GM19467 (cell line): ENCODE measurements around the gene ABCA12.

Experiments used
- ATAC-seq: cut with Tn5 transposase; IDR thresholded peaks from one replicate; pipeline ENCODE4 v1.9.1; 2021; ENCODE audit warnings: mild to moderate bottlenecking, moderate library complexity; ENCODE audit not compliant: unreplicated experiment

ABCA12 gene

GRCh38 chr2:215120401-215120800 lies 18.0 kb downstream of the ABCA12 start:
- ATAC-seq: no peak

GRCh38 chr2:215119847-215120246 lies 18.6 kb downstream of the ABCA12 start:
- ATAC-seq: no peak

GRCh38 chr2:215110918-215111317 lies 27.5 kb downstream of the ABCA12 start:
- no peak for ATAC-seq

- ATAC-seq: no peak
Observed at GRCh38 chr2:215107216-215108056, 31.0 kb downstream of the ABCA12 start.

GRCh38 chr2:215105607-215106354 lies 32.6 kb downstream of the ABCA12 start:
- no peak for ATAC-seq

GRCh38 chr2:215104226-215104625 lies 34.2 kb downstream of the ABCA12 start:
- ATAC-seq: no peak

- ATAC-seq: no peak
Observed at GRCh38 chr2:215098875-215099274, 39.6 kb downstream of the ABCA12 start.

- no peak for ATAC-seq
Observed at GRCh38 chr2:215084080-215084479, 54.3 kb downstream of the ABCA12 start.

GRCh38 chr2:215083146-215083545 lies 55.3 kb downstream of the ABCA12 start:
- ATAC-seq: no peak

GRCh38 chr2:215082446-215082845 lies 56.0 kb downstream of the ABCA12 start:
- no peak for ATAC-seq

GRCh38 chr2:215080545-215080944 lies 57.9 kb downstream of the ABCA12 start:
- ATAC-seq: no peak

GRCh38 chr2:215071676-215072075 lies 66.8 kb downstream of the ABCA12 start:
- ATAC-seq: no peak

GRCh38 chr2:215068399-215068798 lies 70.0 kb downstream of the ABCA12 start:
- no peak for ATAC-seq

GRCh38 chr2:215066124-215066523 lies 72.3 kb downstream of the ABCA12 start:
- ATAC-seq: no peak

- ATAC-seq: no peak
Observed at GRCh38 chr2:215063526-215063925, 74.9 kb downstream of the ABCA12 start.

- ATAC-seq: no peak
Observed at GRCh38 chr2:215060861-215061536, 77.4 kb downstream of the ABCA12 start.

- no peak for ATAC-seq
Observed at GRCh38 chr2:215059724-215060123, 78.7 kb downstream of the ABCA12 start.

- no peak for ATAC-seq
Observed at GRCh38 chr2:215055891-215056290, 82.5 kb downstream of the ABCA12 start.

- no peak for ATAC-seq
Observed at GRCh38 chr2:215052810-215053209, 85.6 kb downstream of the ABCA12 start.

- ATAC-seq: no peak
Observed at GRCh38 chr2:215052404-215052803, 86.0 kb downstream of the ABCA12 start.

- ATAC-seq: no peak
Observed at GRCh38 chr2:215049341-215049740, 89.1 kb downstream of the ABCA12 start.

GRCh38 chr2:215038421-215038820 lies 100.0 kb downstream of the ABCA12 start:
- ATAC-seq: no peak
